Activated CD8-positive, alpha-beta memory T cell treated with anti-CD3 and anti-CD28 coated beads for 4 hours (primary cell): Measurements from ENCODE around the gene LRGUK.
"Not testable (repeated sequence)": the region's sequence is repeated elsewhere in the genome, so short reads cannot be mapped to it uniquely, and the experiment has no call there.

ENCODE experiments used
- DNase-seq, 2 donors: peaks; one replicate each; pipeline ENCODE4 v3.0.0-alpha.2; 2020; ENCODE audit warnings: low read depth in 2 of 2

LRGUK gene

DNA sequence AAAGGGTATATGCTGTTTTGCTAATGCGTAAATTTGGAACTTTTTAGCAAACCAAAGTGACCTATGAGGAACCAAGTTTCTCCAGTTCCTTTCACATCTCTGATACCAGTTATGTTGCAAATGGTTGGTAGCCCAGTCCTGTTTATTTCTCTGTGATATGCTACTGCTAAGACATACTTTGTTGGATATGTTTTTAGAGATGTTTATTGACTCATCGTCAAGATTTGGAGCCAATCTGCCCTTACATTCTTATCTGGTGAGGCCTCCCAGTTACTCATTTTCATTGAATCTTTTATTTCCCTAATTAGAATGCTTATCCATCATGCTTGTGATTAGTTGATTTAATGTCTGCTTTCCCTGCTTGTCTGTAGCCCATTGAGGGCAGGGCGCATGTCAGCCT is 58.9 kb downstream of the LRGUK start:
- no peak for DNase-seq

GRCh38 chr7:134186801-134187200 is 59.7 kb downstream of the LRGUK start:
- no peak for DNase-seq

GRCh38 chr7:134187893-134188292 is 60.8 kb downstream of the LRGUK start:
- no peak for DNase-seq

DNA sequence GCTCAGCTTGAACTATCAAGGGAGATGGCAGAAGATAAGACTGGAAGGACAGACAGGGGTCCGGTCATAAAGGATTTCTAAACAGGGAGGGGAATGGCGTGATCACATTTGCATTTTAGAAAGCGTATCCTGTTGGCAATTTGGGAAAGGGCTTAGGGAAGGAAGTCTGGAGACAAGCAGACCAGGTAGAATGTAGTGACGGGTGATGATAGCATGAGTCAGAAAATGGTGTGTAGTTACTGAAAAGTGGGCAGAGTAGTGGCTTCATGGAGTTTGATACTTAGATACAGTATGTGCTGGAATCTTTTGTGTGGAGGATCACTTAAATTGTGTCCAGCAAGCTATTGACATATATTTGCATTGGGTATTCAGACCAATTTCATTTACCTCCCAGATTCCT is 61.2 kb downstream of the LRGUK start:
- DNase-seq, result no peak

DNA sequence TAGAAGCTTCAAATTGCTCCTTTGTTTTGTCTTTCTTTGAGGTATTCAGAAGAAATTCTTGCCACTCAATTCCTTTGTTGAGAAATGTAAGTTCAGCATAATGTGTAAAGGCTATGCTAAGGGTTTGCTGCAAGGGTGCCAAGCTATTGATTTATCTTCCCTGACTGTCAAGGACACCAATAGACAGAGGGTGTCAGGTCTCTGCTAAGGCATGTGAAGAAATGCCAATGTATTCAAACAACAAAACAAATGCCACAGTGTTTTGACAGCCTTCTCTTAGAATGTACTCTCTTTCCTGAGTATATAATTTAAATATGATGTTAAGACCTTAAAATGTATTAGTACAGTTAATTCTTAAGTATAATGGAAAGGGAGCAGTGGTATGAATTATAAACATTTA is 62.4 kb downstream of the LRGUK start:
- no peak for DNase-seq

- no peak for DNase-seq
Observed at GRCh38 chr7:134191876-134192275, 64.7 kb downstream of the LRGUK start.

- DNase-seq, result no peak
Observed at GRCh38 chr7:134193240-134193639, 66.1 kb downstream of the LRGUK start.

GRCh38 chr7:134195252-134195651 is 68.1 kb downstream of the LRGUK start:
- no peak for DNase-seq

- no peak for DNase-seq
Observed at GRCh38 chr7:134196439-134196838, 69.3 kb downstream of the LRGUK start.

DNA sequence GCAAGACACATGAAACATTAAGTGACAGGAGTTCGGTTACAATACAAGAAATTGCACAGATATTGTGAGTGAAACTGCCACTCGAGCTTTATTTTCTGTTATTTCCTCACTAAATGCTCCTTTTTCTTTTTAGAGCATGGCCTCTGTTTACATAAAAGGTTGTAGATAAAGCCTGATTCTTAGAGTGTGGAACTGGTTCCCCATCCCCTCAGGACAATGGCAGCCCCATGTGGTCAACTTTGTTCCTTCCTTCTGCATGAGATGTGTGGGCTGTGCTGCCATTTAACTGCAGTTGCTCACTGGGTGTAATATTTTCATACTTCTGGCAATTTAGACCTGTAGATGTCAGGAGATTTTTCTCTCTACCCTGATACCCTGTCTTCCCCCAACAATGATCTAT is 70.2 kb downstream of the LRGUK start:
- no peak for DNase-seq

- DNase-seq, result no peak
Observed at GRCh38 chr7:134200970-134201369, 73.8 kb downstream of the LRGUK start.

- DNase-seq, result no peak
Observed at GRCh38 chr7:134201569-134202261, 74.6 kb downstream of the LRGUK start.

DNA sequence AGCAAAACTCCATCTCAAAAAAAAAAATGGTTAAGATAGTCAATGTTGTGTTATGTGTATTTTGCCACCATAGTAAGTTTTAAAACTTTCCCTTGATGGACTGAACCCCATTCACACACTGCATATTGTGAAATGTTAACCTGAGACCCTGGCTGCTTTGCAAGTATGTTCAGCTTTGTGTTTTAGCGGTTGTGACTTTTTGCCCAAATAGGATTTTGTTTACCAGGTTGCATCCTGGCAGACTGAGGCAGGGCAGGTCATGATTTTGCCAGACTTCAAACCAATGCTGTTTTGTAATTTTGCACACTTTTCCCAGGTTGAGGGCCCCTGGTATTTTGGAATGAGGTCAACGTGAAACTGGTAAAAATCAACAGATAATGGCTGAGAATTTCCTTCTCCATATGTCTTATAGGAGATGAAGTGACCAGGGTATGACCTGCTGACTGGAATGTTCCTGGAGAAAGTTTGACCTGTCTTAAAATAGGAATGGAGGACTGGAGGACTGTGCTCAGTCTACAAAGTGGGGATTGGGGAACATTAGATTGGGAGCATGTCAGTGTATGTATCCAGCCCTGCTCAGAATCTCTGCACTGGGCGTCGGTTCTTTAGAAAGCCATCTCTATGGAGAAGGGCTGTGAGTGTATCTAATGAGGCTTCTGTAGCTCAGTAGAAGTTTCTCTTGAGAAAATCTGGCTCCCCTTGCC is 76.2 kb downstream of the LRGUK start:
- no peak for DNase-seq

- DNase-seq, result no peak
Observed at GRCh38 chr7:134209322-134210015, 82.3 kb downstream of the LRGUK start.

DNA sequence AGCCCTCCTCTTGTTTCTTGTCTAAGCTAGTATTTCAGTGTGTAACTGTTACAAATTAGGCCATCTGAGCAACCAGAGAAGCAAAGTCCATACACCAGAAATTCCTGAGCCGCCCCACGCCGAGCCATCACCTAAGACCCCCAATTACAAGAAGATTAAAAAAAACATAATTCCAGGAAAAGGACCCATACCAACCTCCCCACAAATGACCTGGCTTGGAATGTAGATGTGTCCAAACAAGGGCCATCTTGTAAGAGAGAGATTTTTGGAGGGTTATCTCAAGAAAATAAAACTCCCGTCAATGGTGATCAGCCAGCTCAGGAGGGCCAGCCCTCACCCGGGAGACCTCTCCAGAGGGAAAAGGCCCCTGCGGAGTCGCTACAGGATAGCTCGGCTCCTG is 83.1 kb downstream of the LRGUK start:
- DNase-seq, result no peak

DNA sequence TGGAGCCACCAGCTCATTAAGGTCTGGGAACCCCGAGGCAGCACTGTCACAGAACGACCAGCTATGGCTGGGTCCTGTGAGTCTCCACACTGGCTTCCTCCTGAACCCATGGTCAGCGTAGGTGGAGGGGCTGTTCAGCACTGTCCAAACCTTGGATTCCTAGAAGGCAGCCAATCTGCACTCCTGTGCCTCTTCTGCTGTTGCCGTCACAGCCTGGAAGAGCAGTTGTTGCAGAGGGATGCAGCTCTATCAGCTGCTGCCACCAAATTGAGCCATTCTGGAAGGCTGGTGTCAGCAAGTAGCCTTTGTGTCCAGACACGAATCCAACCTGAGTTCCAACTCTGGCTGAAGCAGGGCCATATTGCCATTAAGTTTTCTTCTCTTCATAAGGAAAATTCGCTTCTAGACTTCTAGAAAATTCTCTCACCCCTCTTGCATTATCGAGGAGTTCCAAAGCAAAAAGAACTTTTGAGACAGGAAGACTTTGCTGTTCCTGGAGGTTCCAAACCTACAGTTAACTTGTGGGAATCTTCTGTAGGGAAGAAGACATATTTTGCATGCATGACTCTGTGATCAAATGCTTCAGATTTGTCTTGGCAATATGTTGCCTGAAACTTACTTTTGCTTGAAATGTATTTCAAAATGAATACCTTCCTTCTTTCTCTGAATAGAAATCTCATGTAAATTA is 84.0 kb downstream of the LRGUK start:
- DNase-seq, result no peak

- DNase-seq, result no peak
Observed at GRCh38 chr7:134211817-134212216, 84.7 kb downstream of the LRGUK start.

DNA sequence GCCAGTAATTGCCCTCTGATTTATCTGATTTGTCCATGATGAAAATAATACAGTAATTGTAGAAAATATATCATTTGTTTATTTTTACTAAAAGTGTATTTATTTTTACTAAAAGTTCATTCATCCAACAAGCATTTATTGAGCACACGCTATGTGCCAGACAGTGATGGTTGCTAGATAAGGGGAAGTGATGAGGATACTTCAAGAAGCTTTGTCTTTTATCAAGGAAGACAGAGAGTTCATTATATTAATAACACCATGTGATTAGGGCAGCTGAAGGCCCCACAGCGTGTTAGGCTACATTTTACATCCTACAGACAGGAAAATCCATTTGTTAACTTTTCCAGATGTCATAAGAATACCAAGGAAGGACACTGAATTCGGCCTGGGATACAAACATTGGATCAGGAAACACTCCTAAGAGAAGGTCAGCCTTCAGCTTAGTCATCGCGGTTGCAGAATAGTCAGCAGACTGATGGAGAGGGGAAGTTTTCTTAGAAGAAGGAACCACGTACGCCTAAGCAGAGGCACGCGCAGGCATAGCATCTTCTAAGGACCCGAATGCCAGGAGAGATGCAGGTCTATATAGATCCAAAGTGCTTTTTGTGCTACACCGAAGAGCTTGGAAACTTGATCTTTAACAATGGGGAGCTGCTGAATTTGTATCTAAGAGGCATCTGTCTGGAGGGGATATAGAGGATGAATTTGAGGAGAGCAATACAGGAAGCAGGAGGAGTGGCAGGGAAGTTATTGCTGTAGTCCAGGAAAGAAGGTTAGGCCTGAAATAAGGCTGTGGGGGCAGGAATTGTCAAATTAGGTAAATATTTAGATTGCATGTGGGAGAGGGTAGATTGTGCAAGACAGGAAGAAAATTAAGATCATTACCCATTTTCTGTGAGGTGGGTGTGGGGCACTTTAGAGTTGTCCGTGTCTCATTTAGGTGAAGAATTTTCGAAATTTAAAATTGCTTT is 85.7 kb downstream of the LRGUK start:
- DNase-seq, result no peak

DNA sequence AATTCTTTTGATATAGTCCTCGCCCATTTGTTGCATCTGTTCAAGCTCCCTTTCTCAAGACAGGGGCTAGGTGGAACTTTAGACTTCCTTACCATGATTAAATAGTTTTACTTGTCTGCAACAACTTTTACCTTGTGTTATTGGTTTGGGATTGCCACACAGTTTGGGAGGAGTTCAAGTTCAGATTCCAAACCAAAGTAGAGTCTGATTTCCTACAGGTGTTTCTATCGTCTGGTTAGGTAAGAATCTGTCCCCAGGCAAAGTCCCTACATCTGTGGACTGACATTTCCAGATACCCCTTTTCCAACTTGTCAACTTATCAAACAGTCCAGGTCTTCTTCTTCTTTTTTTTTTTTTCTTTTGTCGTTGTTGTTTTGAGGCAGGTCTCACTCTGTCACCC is 93.1 kb downstream of the LRGUK start:
- DNase-seq, result no peak

- DNase-seq, result not testable (repeated sequence)
Observed at GRCh38 chr7:134231296-134231695, 104.2 kb downstream of the LRGUK start.

- DNase-seq, result no peak
Observed at GRCh38 chr7:134234216-134234615, 107.1 kb downstream of the LRGUK start.
